Activated naive CD4-positive, alpha-beta T cell treated with anti-CD3 and anti-CD28 coated beads for 36 hours (primary cell): ENCODE data around the gene GFI1. TPM values are rescaled to one million over a fixed set of nuclear protein-coding genes. Genes with fewer than 3 reads are reported as not detected.
A peak's percentile ranks its signal among the peaks of the same experiment; 100 is the strongest.

Source experiments
- CTCF ChIA-PET: fragments of 350-600 bp; sonication (Branson Sonifier 250); formaldehyde crosslinking; loops from one replicate; lab custom pipeline; 2021; ENCODE audit warnings: antibody characterized with exemption; lab: Charles Lee
- DNase-seq: peaks from one replicate; pipeline ENCODE4 v3.0.0-alpha.2; 2020
- H3K27ac Mint-ChIP-seq: one replicate; pipeline ENCODE4 v1.8.0; 2021; ENCODE audit warnings: mild to moderate bottlenecking, mixed read lengths
- H3K27me3 Mint-ChIP-seq: one replicate; pipeline ENCODE4 v1.8.0; 2021; ENCODE audit warnings: low read depth, mixed read lengths
- H3K36me3 Mint-ChIP-seq: one replicate; pipeline ENCODE4 v1.8.0; 2021; ENCODE audit warnings: low read depth, mixed read lengths
- H3K4me1 Mint-ChIP-seq: one replicate; pipeline ENCODE4 v1.8.0; 2021; ENCODE audit warnings: low read depth, mixed read lengths
- H3K4me3 Mint-ChIP-seq: one replicate; pipeline ENCODE4 v1.8.0; 2021; ENCODE audit warnings: mild to moderate bottlenecking, moderate library complexity, mixed read lengths
- H3K9me3 Mint-ChIP-seq: one replicate; pipeline ENCODE4 v1.8.0; 2021; ENCODE audit warnings: mixed read lengths
- intact Hi-C: fragments of 100-400 bp; cut with micrococcal nuclease; formaldehyde crosslinking; loops from one replicate; pipeline ENCODE4 v1.15.1; 2023
- total RNA-seq, 2 experiments: library from RNA; stranded (reverse); gene quantifications; one replicate each; pipeline ENCODE4 v1.2.3, GENCODE V29; 2021

GFI1 gene
- total RNA-seq, 2 experiments from 2014 or later = 42.8 to 44.2 TPM

- peak overlapping the region; percentile 90 for H3K4me3 Mint-ChIP-seq
- peaks cover 34% of the 10 kb centered on the region for H3K36me3 Mint-ChIP-seq
- CTCF ChIA-PET = interaction anchor here (0.5 to 5.7 kb wide), 20 partner anchors 12 to 191 kb away, joined by 3 to 49 read pairs (median 4); no protein-coding TSS in a partner anchor
These were observed 1.1 kb downstream of the GFI1 start for GRCh38 chr1:92485381-92486250.

GRCh38 chr1:92484472-92485380 lies 2.0 kb downstream of the GFI1 start:
- CTCF ChIA-PET = interaction anchor here (0.7 to 5.7 kb wide), 19 partner anchors 11 to 190 kb away, joined by 3 to 49 read pairs (median 5); no protein-coding TSS in a partner anchor
- intact Hi-C loops = loop anchor here (1.0 to 10.0 kb wide), 10 partner anchors 8 to 1462 kb away; partner anchors contain the start of genes GCLM, GLMN, RPAP2 and RPL5
- H3K27me3 Mint-ChIP-seq = no peaks in the 10 kb centered on the region
- peaks cover 40% of the 10 kb centered on the region for H3K36me3 Mint-ChIP-seq
- peak overlapping the region; percentile 90 for H3K4me3 Mint-ChIP-seq
- peaks cover 43% of the 10 kb centered on the region for H3K4me1 Mint-ChIP-seq
- peak; percentile 72 for DNase-seq
- H3K9me3 Mint-ChIP-seq = no peaks in the 10 kb centered on the region
- peak overlapping the region; percentile 93 for H3K27ac Mint-ChIP-seq

More at GRCh38 chr1:92485381-92486250, 1.1 kb downstream of the GFI1 start:
- DNase-seq = peak; percentile 91
- no peaks in the 10 kb centered on the region for H3K9me3 Mint-ChIP-seq
- H3K27ac Mint-ChIP-seq = peak overlapping the region; percentile 93
- intact Hi-C loops = loop anchor here (1.0 to 10.0 kb wide), 12 partner anchors 9 to 1463 kb away; partner anchors contain the start of genes GCLM, GLMN, RPAP2 and RPL5
- peaks cover 38% of the 10 kb centered on the region for H3K4me1 Mint-ChIP-seq
- no peaks in the 10 kb centered on the region for H3K27me3 Mint-ChIP-seq

GRCh38 chr1:92483610-92484471 lies 2.9 kb downstream of the GFI1 start:
- intact Hi-C loops = loop anchor here (1.0 to 10.0 kb wide), 7 partner anchors 93 to 1421 kb away; partner anchors contain the start of genes GCLM, GLMN and RPAP2
- peak; percentile 78 for DNase-seq
- Mint-ChIP-seq H3K27me3 (no peaks in the 10 kb centered on the region), H3K9me3 (no peaks in the 10 kb centered on the region), H3K27ac (peak overlapping the region; percentile 93), H3K4me1 (peaks cover 43% of the 10 kb centered on the region), H3K36me3 (peaks cover 49% of the 10 kb centered on the region), H3K4me3 (peak overlapping the region; percentile 90)
- CTCF ChIA-PET = interaction anchor here (0.7 to 5.7 kb wide), 10 partner anchors 10 to 173 kb away, joined by 3 to 49 read pairs (median 10); no protein-coding TSS in a partner anchor

- intact Hi-C loops = loop anchor here (5.0 to 10.0 kb wide), 4 partner anchors 731 to 1422 kb away; partner anchors contain the start of gene GCLM
These were observed 3.8 kb downstream of the GFI1 start for GRCh38 chr1:92482665-92483609.

GRCh38 chr1:92481971-92482664 lies 4.6 kb downstream of the GFI1 start:
- intact Hi-C loops = loop anchor here (5.0 to 10.0 kb wide), 4 partner anchors 730 to 1423 kb away; partner anchors contain the start of gene GCLM
- H3K27me3 Mint-ChIP-seq = no peaks in the 10 kb centered on the region
- H3K4me1 Mint-ChIP-seq = peaks cover 49% of the 10 kb centered on the region
- DNase-seq = no peak
- H3K36me3 Mint-ChIP-seq = peaks cover 61% of the 10 kb centered on the region
- CTCF ChIA-PET = interaction anchor here (0.7 to 5.7 kb wide), 9 partner anchors 8 to 172 kb away, joined by 3 to 49 read pairs (median 5); no protein-coding TSS in a partner anchor
- H3K27ac Mint-ChIP-seq = peak overlapping the region; percentile 93
- H3K9me3 Mint-ChIP-seq = no peaks in the 10 kb centered on the region
- peak overlapping the region; percentile 90 for H3K4me3 Mint-ChIP-seq

More at GRCh38 chr1:92482665-92483609, 3.8 kb downstream of the GFI1 start:
- Mint-ChIP-seq H3K36me3 (peaks cover 58% of the 10 kb centered on the region), H3K27me3 (no peaks in the 10 kb centered on the region), H3K4me3 (peak overlapping the region; percentile 90), H3K4me1 (peaks cover 45% of the 10 kb centered on the region), H3K27ac (peak overlapping the region; percentile 93), H3K9me3 (no peaks in the 10 kb centered on the region)
- peak; percentile 67 for DNase-seq
- CTCF ChIA-PET = interaction anchor here (0.7 to 5.7 kb wide), 14 partner anchors 9 to 173 kb away, joined by 3 to 49 read pairs (median 6); no protein-coding TSS in a partner anchor

- Mint-ChIP-seq H3K9me3 (no peaks in the 10 kb centered on the region), H3K4me1 (peaks cover 54% of the 10 kb centered on the region), H3K27ac (peak overlapping the region; percentile 93), H3K36me3 (peaks cover 63% of the 10 kb centered on the region), H3K4me3 (peak overlapping the region; percentile 90), H3K27me3 (no peaks in the 10 kb centered on the region)
- DNase-seq = no peak
- intact Hi-C loops = loop anchor here (5.0 to 10.0 kb wide), 4 partner anchors 729 to 1423 kb away; partner anchors contain the start of gene GCLM
- CTCF ChIA-PET = interaction anchor here (1.4 to 1.8 kb wide), 3 partner anchors 98 to 171 kb away, joined by 5 to 6 read pairs (median 5); no protein-coding TSS in a partner anchor
These were observed 5.2 kb downstream of the GFI1 start for GRCh38 chr1:92481599-92481925.

GRCh38 chr1:92480813-92481598 lies 5.7 kb downstream of the GFI1 start:
- CTCF ChIA-PET = interaction anchor here (0.6 kb wide), 1 partner anchor 174 kb away, joined by 4 read pairs; no protein-coding TSS in a partner anchor
- Mint-ChIP-seq H3K27me3 (no peaks in the 10 kb centered on the region), H3K27ac (peak overlapping the region; percentile 93), H3K9me3 (no peaks in the 10 kb centered on the region), H3K4me3 (peak overlapping the region; percentile 90), H3K36me3 (peaks cover 68% of the 10 kb centered on the region), H3K4me1 (peaks cover 60% of the 10 kb centered on the region)
- intact Hi-C loops = loop anchor here (5.0 to 10.0 kb wide), 4 partner anchors 729 to 1424 kb away; partner anchors contain the start of gene GCLM
- no peak for DNase-seq

- peaks cover 67% of the 10 kb centered on the region for H3K4me1 Mint-ChIP-seq
- DNase-seq = no peak
- intact Hi-C loops = loop anchor here (5.0 to 10.0 kb wide), 4 partner anchors 728 to 1424 kb away; partner anchors contain the start of gene GCLM
- peaks cover 75% of the 10 kb centered on the region for H3K36me3 Mint-ChIP-seq
- no peak overlapping the region for H3K27ac Mint-ChIP-seq
- CTCF ChIA-PET = interaction anchor here (0.6 to 4.7 kb wide), 4 partner anchors 20 to 173 kb away, joined by 3 to 17 read pairs (median 4); no protein-coding TSS in a partner anchor
- H3K4me3 Mint-ChIP-seq = peak overlapping the region; percentile 67
- H3K27me3 Mint-ChIP-seq = no peaks in the 10 kb centered on the region
- no peaks in the 10 kb centered on the region for H3K9me3 Mint-ChIP-seq
These were observed 6.4 kb downstream of the GFI1 start for GRCh38 chr1:92480200-92480812.
